Measurements from ENCODE around the gene MFAP4.
A peak's percentile ranks its signal among the peaks of the same experiment; 100 is the strongest.
"Not testable (repeated sequence)": the region's sequence is repeated elsewhere in the genome, so short reads cannot be mapped to it uniquely, and the experiment has no call there.

MFAP4 gene

GRCh38 chr17:19354748-19355147 lies 32.2 kb downstream of the MFAP4 start:
- DNase-seq (ENCODE audit: low spot score) = no peak
- no peak for FAIRE-seq

GRCh38 chr17:19353401-19353800 lies 33.6 kb downstream of the MFAP4 start:
- DNase-seq (ENCODE audit: low spot score); FAIRE-seq: not testable (repeated sequence)

- FAIRE-seq = no peak
- no peak for DNase-seq (ENCODE audit: low spot score)
These were observed 38.2 kb downstream of the MFAP4 start for GRCh38 chr17:19348806-19349205.

- DNase-seq (ENCODE audit: low spot score) (no peak), FAIRE-seq (no peak)
These were observed 38.8 kb downstream of the MFAP4 start for GRCh38 chr17:19348081-19348650.

GRCh38 chr17:19347323-19348080 lies 39.5 kb downstream of the MFAP4 start:
- DNase-seq (ENCODE audit: low spot score) (no peak), FAIRE-seq (no peak)

GRCh38 chr17:19346351-19347255 lies 40.4 kb downstream of the MFAP4 start:
- FAIRE-seq = peak; percentile 72

GRCh38 chr17:19345486-19346350 lies 41.3 kb downstream of the MFAP4 start:
- FAIRE-seq = no peak

More at GRCh38 chr17:19346351-19347255, 40.4 kb downstream of the MFAP4 start:
- DNase-seq (ENCODE audit: low spot score) = peak; percentile 80

GRCh38 chr17:19345067-19345460 lies 41.9 kb downstream of the MFAP4 start:
- no peak for FAIRE-seq

More at GRCh38 chr17:19345486-19346350, 41.3 kb downstream of the MFAP4 start:
- no peak for DNase-seq (ENCODE audit: low spot score)

GRCh38 chr17:19344311-19345066 lies 42.5 kb downstream of the MFAP4 start:
- FAIRE-seq (no peak), DNase-seq (ENCODE audit: low spot score) (no peak)

More at GRCh38 chr17:19345067-19345460, 41.9 kb downstream of the MFAP4 start:
- no peak for DNase-seq (ENCODE audit: low spot score)

- FAIRE-seq (no peak), DNase-seq (ENCODE audit: low spot score) (no peak)
These were observed 43.3 kb downstream of the MFAP4 start for GRCh38 chr17:19343671-19344151.

GRCh38 chr17:19343256-19343630 lies 43.7 kb downstream of the MFAP4 start:
- no peak for FAIRE-seq

GRCh38 chr17:19342611-19343255 lies 44.3 kb downstream of the MFAP4 start:
- DNase-seq (ENCODE audit: low spot score) (no peak), FAIRE-seq (no peak)

More at GRCh38 chr17:19343256-19343630, 43.7 kb downstream of the MFAP4 start:
- no peak for DNase-seq (ENCODE audit: low spot score)

- DNase-seq (ENCODE audit: low spot score) (no peak), FAIRE-seq (no peak)
These were observed 45.1 kb downstream of the MFAP4 start for GRCh38 chr17:19341641-19342610.

- no peak for DNase-seq (ENCODE audit: low spot score)
- FAIRE-seq = no peak
These were observed 45.8 kb downstream of the MFAP4 start for GRCh38 chr17:19341211-19341631.

- DNase-seq (ENCODE audit: low spot score) = no peak
- FAIRE-seq = no peak
These were observed 47.6 kb downstream of the MFAP4 start for GRCh38 chr17:19339341-19339815.

- DNase-seq (ENCODE audit: low spot score) (peak; percentile 44), FAIRE-seq (no peak)
These were observed 48.7 kb downstream of the MFAP4 start for GRCh38 chr17:19338031-19338990.

GRCh38 chr17:19337712-19338023 lies 49.3 kb downstream of the MFAP4 start:
- DNase-seq (ENCODE audit: low spot score) = no peak
- no peak for FAIRE-seq
